HG02623 (cell line): ENCODE measurements around the gene TMEM219.
A peak's percentile ranks its signal among the peaks of the same experiment; 100 is the strongest.
"Not testable (repeated sequence)": the region's sequence is repeated elsewhere in the genome, so short reads cannot be mapped to it uniquely, and the experiment has no call there.

Source experiments
- ATAC-seq: cut with Tn5 transposase; IDR thresholded peaks from one replicate; pipeline ENCODE4 v1.9.1; 2021; ENCODE audit warnings: moderate library complexity; ENCODE audit not compliant: unreplicated experiment

TMEM219 gene

GRCh38 chr16:29961479-29962343, at the start of gene TMEM219:
TMEM219 (plus strand) TSS chr16:29962079; CDS start chr16:29963144, 1,065 bp downstream.
- peak; percentile 83 for ATAC-seq

GRCh38 chr16:29912087-29912486, 49.8 kb upstream of the TMEM219 start:
- no peak for ATAC-seq

GRCh38 chr16:29913514-29913913, 48.4 kb upstream of the TMEM219 start:
- no peak for ATAC-seq

- no peak for ATAC-seq
Observed at GRCh38 chr16:29915590-29916247, 46.2 kb upstream of the TMEM219 start.

- no peak for ATAC-seq
Observed at GRCh38 chr16:29916979-29917378, 44.9 kb upstream of the TMEM219 start.

- ATAC-seq, result no peak
Observed at GRCh38 chr16:29920288-29921033, 41.4 kb upstream of the TMEM219 start.

GRCh38 chr16:29921034-29921385, 40.9 kb upstream of the TMEM219 start:
- ATAC-seq, result no peak

- ATAC-seq, result no peak
Observed at GRCh38 chr16:29922326-29922725, 39.6 kb upstream of the TMEM219 start.

- ATAC-seq, result no peak
Observed at GRCh38 chr16:29922986-29923501, 38.8 kb upstream of the TMEM219 start.

- no peak for ATAC-seq
Observed at GRCh38 chr16:29925105-29925756, 36.6 kb upstream of the TMEM219 start.

GRCh38 chr16:29925781-29926710, 35.8 kb upstream of the TMEM219 start, which contains the start of gene KCTD13:
KCTD13 (minus strand) TSS chr16:29926226; CDS start chr16:29926033, 193 bp downstream.
- ATAC-seq, result peak; percentile 77

GRCh38 chr16:29926711-29927052, 35.2 kb upstream of the TMEM219 start:
- ATAC-seq, result no peak

- ATAC-seq, result no peak
Observed at GRCh38 chr16:29927070-29927905, 34.6 kb upstream of the TMEM219 start.

GRCh38 chr16:29931750-29932149, 30.1 kb upstream of the TMEM219 start:
- ATAC-seq, result not testable (repeated sequence)

- no peak for ATAC-seq
Observed at GRCh38 chr16:29940656-29941055, 21.2 kb upstream of the TMEM219 start.

GRCh38 chr16:29943846-29944799, 17.8 kb upstream of the TMEM219 start:
- no peak for ATAC-seq

GRCh38 chr16:29947897-29948296, 14.0 kb upstream of the TMEM219 start:
- ATAC-seq, result no peak
